GM21619 (cell line): ENCODE measurements around the gene DSCAM.

ENCODE experiments used
- ATAC-seq: cut with Tn5 transposase; IDR thresholded peaks from one replicate; pipeline ENCODE4 v1.9.1; 2021; ENCODE audit not compliant: unreplicated experiment

The DSCAM gene

DNA sequence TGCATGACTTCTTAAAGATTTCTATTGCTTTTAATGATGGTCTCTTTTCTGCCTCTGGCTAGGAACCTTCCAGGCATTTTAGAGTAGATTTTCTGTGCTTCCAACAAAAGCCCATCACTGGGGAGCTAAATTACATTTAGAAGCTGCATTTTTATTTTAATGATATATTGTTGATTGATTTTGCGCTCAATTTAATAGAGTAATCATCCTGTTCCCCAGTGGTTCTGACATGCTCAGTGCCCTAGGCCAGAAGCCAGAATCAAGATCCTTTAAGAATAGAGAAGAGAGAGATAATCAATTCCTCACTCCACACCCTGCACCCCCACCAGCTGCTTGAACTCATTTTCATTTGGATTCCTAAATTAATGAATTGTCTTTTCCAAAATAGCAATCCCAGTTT, 881.9 kb downstream of the DSCAM start:
- no peak for ATAC-seq

DNA sequence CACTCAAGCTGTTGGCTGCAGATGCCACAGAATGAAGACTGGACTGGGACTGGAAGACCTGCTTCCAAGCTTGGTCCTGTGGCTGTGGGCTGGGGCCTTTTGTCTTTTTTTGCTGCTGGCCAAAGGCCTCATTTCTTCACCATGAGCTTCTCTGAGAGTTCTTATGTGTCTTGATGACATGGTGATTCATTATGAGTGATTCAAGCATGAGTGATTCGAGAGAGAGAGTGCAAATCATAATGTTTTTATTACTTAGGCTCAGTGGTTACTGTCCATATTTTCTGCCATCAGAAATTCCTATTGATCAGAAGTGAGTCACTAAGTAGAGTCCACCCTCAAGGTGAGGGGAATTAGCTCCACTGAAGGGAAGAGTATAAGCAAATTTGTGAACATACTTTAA, 885.7 kb downstream of the DSCAM start:
- ATAC-seq = no peak
